Measurements from ENCODE around the gene COPA.

Gene COPA

GRCh38 chr1:160362168-160362957 lies 19.3 kb upstream of the COPA start:
- no peak for DNase-seq

- no peak for DNase-seq
Observed at GRCh38 chr1:160361814-160362167, 18.7 kb upstream of the COPA start.

DNA sequence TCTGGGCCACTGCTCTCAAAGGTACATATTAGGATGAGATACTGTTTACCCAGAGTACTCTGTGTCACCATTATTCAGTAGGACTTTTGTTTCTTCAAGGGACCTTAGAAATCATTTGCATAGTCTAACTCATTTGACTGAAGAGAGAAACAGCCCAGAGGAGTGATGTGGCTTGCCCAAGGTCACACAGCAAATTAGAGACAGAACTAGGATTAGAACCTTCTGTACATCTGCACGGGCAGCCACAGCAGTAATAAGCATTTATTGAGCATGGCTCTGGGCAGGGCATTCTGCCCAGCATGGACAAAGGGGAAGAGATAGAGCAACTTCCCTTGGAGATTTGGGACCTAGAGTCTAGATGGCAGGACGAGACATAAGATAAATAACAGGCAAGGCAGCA lies 18.1 kb upstream of the COPA start:
- no peak for DNase-seq

DNA sequence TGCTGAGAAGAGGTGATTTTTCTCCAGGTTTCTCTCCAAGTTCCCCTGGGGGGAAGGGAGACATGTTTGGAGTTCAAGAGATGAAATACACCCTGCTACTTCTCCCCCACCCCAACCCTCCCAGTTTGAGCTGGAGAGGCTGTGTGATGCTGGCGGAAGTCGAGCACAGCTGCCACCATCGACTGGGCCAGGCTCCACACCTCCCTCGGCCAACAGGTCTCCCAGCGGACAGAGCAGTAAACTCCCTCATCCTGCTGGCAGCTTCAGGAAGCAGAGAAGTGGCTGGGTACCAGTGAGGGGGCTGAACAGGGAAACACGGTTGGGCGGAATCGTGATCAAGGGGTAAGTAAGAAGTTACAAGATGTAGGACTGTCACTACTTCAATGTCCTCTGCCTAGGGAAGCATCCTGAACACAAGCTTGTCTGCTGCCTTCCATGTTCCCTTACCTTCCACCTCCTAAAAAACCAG lies 17.2 kb upstream of the COPA start:
- DNase-seq: no peak

GRCh38 chr1:160359559-160360226 lies 16.6 kb upstream of the COPA start:
- DNase-seq: no peak

GRCh38 chr1:160358073-160358472 lies 15.0 kb upstream of the COPA start:
- no peak for DNase-seq

GRCh38 chr1:160357286-160358002 lies 14.4 kb upstream of the COPA start:
- no peak for DNase-seq

- DNase-seq: no peak
Observed at GRCh38 chr1:160354388-160354985, 11.4 kb upstream of the COPA start.

DNA sequence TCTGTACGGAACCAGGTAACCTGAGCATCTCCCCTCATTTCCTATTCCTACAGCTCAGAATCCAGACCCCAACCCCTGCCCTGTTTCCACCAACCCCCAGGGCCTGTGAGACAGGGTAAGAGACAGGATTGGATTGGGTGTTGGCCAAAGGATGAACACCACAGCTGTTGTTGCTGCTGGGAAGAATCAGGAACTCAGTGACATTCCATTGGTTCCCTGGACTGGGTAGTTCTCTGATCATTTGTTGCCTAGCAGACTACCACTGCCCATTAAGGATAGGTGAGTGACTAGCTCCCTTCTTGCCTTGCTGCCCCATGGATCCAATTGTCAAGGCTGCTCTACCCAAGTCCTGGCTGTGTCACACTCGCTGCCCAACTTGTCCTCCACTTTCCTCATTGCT lies 10.2 kb upstream of the COPA start:
- DNase-seq: no peak

GRCh38 chr1:160352555-160352954 lies 9.5 kb upstream of the COPA start:
- DNase-seq: no peak

GRCh38 chr1:160351629-160352028 lies 8.6 kb upstream of the COPA start:
- no peak for DNase-seq

DNA sequence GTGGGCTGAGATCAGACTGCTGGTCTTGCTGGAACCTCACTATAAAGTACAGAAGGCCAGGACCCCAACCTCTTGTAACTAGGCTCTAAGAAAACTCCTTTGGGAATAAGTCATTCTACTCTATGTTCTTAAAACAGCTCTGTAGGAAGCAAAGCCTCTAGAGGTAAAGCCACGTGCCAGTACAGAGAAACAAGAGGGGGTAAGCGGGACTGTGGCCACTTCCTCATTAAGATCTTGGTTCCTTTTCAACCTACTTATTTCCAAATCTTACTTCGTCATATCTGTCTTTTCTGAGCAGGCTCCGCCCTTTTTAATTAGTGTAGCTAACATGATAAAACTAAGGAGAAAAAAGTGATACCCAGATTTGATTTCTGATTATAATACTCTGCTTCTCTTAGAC lies 3.9 kb upstream of the COPA start:
- no peak for DNase-seq

DNA sequence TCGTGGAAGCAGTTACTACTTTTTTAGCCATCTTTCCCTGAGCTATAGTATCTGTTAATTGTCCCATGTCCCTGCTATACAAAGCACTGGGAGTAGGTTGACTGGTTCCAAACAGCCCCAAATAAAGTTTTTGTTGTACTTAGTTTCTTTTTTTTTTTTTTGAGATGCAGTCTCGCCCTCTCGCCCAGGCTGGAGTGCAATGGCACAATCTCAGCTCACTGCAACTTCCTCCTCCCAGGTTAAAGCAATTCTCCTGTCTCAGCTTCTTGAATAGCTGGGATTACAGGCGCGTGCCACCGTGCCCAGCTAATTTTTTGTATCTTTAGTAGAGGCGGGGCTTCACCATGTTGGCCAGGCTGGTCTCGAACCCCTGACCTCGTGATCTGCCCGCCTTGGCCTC lies 3.4 kb upstream of the COPA start:
- no peak for DNase-seq

GRCh38 chr1:160344936-160345335 lies 1.9 kb upstream of the COPA start:
- no peak for DNase-seq

- DNase-seq: no peak
Observed at GRCh38 chr1:160344241-160344640, 1.2 kb upstream of the COPA start.

DNA sequence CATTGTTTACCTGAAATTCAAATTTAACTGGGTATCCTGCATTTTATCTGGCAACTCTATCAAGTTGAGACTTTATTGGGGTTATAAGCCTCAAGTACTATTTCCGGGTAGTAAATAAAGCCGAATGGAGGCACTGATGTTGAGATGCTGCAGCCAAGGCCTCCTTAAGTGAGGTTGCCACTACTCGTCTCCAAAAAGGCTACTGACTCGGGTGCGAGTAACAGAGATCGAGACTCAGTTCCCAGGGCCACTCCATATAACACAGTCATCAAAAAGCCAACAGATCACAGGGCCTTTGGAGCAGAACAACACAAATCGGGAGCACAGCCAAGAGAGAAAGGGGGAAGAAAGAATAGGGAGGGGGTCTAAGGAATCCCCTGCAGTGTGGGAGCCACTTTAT lies 524 bp downstream of the COPA start:
- no peak for DNase-seq

GRCh38 chr1:160340866-160341265 lies 2.2 kb downstream of the COPA start:
- no peak for DNase-seq

DNA sequence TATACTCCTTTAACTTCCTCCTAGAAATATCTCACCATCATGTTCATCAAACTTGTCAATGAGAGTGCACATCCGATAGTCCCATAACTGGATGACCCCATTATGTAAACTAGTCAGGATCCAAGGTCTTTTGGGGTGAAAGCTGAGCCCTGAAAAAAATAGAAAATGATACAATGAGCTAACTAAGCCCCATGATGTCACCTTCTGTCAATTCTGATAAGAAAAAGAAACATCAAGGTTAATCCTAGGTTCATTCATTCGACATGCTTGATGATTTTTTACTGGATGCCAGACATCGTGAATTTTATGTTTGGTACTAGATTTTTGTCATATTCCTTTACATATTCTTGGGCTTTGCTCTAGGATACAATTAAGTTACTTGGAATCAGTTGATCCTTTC lies 2.9 kb downstream of the COPA start:
- no peak for DNase-seq

DNA sequence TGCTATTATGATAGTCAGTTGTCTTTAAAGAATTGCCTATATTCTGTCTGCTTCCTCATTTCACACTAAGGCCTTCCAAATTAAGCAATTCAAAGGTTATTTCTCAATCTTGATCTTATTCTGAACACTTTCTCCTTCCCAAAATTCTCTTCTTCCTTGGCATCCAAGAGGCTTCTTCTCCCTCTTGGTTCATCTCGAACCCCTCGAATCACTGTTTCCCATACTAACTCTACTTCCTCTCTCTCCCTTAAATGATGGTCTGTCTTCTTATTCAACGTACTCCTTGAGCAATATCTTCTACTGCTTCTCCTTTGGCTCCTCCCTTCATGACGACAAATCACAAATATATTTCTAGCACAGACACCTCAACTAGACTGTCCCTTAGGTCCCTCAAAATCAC lies 4.5 kb downstream of the COPA start:
- no peak for DNase-seq

GRCh38 chr1:160332516-160332915 lies 10.5 kb downstream of the COPA start:
- DNase-seq: no peak

DNA sequence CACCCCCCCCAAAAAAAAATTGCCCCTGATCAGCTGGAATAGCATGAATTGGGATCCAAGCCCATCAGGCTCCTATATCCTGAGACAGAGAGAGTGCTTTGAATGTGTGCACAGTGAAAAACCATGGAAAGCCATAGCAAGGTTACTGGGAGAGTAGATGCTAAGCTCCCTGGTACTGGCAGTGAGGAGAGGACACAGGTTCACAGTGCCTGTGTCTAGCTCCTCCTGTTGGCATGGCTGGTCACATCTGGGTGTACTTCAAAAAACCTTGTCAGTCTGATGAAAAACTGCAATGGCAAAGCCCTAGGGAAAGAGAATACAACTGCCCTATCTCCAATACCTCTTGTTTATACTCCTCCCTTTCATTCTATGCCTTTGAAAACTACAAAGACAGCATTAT lies 12.9 kb downstream of the COPA start:
- no peak for DNase-seq

GRCh38 chr1:160328184-160328583 lies 14.9 kb downstream of the COPA start:
- DNase-seq: no peak

DNA sequence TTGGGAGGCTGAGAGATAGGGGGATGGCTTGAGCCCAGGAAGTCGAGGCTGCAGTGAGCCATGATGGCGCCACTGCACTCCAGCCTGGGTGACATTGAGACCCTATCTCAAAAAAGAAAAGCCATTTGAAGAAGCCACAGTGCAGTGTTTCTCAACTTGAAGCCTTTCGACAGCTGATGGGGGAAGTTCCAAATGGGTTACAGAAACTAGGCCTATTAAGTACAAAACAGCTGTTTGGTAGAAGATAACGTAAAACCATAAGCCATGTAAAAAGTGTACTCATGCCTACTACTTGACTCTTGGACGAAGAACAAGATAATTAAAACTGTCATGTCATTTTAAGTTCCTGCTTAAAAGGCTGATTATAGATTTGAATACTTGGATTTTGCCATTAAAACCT lies 16.6 kb downstream of the COPA start:
- DNase-seq: no peak

DNA sequence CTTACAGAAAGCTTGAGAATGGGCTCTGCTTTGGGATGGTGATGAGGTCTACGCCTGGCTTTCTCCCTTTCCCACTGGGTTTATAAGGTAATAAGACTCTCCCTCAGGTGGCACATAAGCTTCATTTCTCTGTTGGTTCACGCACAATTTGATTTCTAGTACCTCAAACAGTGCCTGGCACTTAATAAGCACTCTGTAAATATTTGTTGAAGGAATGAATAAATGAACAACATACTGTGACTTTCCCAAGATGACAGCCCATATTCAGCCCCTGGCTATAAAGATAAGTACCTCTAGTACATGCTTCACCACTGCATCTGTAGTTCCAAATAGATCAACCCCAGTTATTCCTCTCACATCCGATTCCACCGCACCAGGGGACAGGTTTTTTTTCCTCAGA lies 17.8 kb downstream of the COPA start:
- DNase-seq: no peak

Data from activated CD4-positive, alpha-beta T cell treated with anti-CD3 and anti-CD28 coated beads, Interleukin-2, amount 50 U/mL, for 1 hour (primary cell).